Suprapubic skin (tissue), 4 donors: ENCODE measurements around the gene SPACA4. TPM values are rescaled to one million over a fixed set of nuclear protein-coding genes. Genes with fewer than 3 reads are reported as not detected.

Experiments used
- DNase-seq, 2 donors: peaks; one replicate each; pipeline ENCODE4 v3.0.0-alpha.2; 2019; ENCODE audit warnings: low spot score in 2 of 2
- H3K27ac ChIP-seq: fragments of 200-600 bp; sonication (generic); one replicate; pipeline ENCODE4 v1.5.1; 2019
- H3K27me3 ChIP-seq: fragments of 200-600 bp; sonication (generic); one replicate; pipeline ENCODE4 v1.5.1; 2019
- H3K36me3 ChIP-seq: fragments of 200-600 bp; sonication (generic); one replicate; pipeline ENCODE4 v1.5.1; 2019
- H3K4me1 ChIP-seq: fragments of 200-600 bp; sonication (generic); one replicate; pipeline ENCODE4 v1.5.1; 2019
- H3K4me3 ChIP-seq: fragments of 200-600 bp; sonication (generic); one replicate; pipeline ENCODE4 v1.5.1; 2019; ENCODE audit warnings: mild to moderate bottlenecking
- H3K9me3 ChIP-seq: fragments of 200-600 bp; sonication (generic); one replicate; pipeline ENCODE4 v1.5.1; 2019
- EP300 ChIP-seq: sonication (generic); formaldehyde crosslinking; IDR thresholded peaks from one replicate; pipeline ENCODE4 v1.6.1; 2017; ENCODE audit warnings: antibody characterized with exemption
- POLR2A ChIP-seq, 2 donors: fragments of 450-650 bp; IDR thresholded peaks; one replicate each; pipeline ENCODE4 v1.6.1; 2017; ENCODE audit warnings: antibody characterized with exemption in 2 of 2, mild to moderate bottlenecking in 2 of 2, moderate library complexity in 2 of 2
- POLR2AphosphoS5 ChIP-seq, 3 donors: sonication (generic); formaldehyde crosslinking; IDR thresholded peaks; one replicate each; pipeline ENCODE4 v1.6.1; 2017; ENCODE audit warnings: antibody characterized with exemption in 3 of 3
- WGBS: methylation state at CpG from one replicate; pipeline ENCODE4 v1.1.5; 2018; 5-methylcytosine and 5-hydroxymethylcytosine counted together
- total RNA-seq, 4 donors: library from RNA; depleted of rRNA; stranded (reverse); fragments of >200 nt; gene quantifications; one replicate each; pipeline ENCODE4 v1.1.0, GENCODE V29; 2016
- TF ChIP-seq, protein P1 (sequence below), 2 donors: fragments of 200-600 bp in 1 of 2; fragments of 450-650 bp in 1 of 2; sonication (generic) in 1 of 2; IDR thresholded peaks; one replicate each; pipeline ENCODE4 v1.5.1; 2016 to 2019; ENCODE audit warnings: antibody characterized with exemption in 2 of 2, mild to moderate bottlenecking in 1 of 2, moderate library complexity in 1 of 2

The SPACA4 gene
- total RNA-seq, 4 donors from 2014 or later: 2.1 to 3.6 (median 2.8) TPM

DNA sequence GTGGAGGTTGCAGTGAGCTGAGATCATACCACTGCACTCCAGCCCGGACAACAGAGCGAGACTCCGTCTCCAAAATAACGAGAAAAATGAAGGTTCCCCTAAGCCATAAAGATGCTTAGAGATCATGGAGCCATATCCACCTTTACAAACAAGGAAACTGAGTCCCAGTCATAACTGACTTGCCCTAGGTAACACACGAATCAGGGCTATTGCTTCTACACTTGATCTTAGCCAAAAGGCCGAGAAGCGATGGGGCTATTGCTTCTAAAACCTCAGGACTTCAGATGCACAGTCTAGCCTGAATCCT lies 27.4 kb downstream of the SPACA4 start:
- no peak for DNase-seq
- Histone ChIP-seq H3K27me3 (no peaks in the 10 kb centered on the region), H3K4me1 (peaks cover 78% of the 10 kb centered on the region), H3K36me3 (peaks cover 11% of the 10 kb centered on the region), H3K4me3 (peak overlapping the region; percentile 82), H3K9me3 (no peaks in the 10 kb centered on the region), H3K27ac (peak overlapping the region; percentile 94)
- no peak for TF ChIP-seq EP300
- TF ChIP-seq, protein P1, sequence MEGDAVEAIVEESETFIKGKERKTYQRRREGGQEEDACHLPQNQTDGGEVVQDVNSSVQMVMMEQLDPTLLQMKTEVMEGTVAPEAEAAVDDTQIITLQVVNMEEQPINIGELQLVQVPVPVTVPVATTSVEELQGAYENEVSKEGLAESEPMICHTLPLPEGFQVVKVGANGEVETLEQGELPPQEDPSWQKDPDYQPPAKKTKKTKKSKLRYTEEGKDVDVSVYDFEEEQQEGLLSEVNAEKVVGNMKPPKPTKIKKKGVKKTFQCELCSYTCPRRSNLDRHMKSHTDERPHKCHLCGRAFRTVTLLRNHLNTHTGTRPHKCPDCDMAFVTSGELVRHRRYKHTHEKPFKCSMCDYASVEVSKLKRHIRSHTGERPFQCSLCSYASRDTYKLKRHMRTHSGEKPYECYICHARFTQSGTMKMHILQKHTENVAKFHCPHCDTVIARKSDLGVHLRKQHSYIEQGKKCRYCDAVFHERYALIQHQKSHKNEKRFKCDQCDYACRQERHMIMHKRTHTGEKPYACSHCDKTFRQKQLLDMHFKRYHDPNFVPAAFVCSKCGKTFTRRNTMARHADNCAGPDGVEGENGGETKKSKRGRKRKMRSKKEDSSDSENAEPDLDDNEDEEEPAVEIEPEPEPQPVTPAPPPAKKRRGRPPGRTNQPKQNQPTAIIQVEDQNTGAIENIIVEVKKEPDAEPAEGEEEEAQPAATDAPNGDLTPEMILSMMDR (IDR thresholded peaks at IDR 0.05): no peak
- no peak for TF ChIP-seq POLR2A (IDR thresholded peaks at IDR 0.05)
- TF ChIP-seq POLR2AphosphoS5 (IDR thresholded peaks at IDR 0.05): no peak
- WGBS: 31% methylated on average over 7 of the region's 7 CpGs

DNA sequence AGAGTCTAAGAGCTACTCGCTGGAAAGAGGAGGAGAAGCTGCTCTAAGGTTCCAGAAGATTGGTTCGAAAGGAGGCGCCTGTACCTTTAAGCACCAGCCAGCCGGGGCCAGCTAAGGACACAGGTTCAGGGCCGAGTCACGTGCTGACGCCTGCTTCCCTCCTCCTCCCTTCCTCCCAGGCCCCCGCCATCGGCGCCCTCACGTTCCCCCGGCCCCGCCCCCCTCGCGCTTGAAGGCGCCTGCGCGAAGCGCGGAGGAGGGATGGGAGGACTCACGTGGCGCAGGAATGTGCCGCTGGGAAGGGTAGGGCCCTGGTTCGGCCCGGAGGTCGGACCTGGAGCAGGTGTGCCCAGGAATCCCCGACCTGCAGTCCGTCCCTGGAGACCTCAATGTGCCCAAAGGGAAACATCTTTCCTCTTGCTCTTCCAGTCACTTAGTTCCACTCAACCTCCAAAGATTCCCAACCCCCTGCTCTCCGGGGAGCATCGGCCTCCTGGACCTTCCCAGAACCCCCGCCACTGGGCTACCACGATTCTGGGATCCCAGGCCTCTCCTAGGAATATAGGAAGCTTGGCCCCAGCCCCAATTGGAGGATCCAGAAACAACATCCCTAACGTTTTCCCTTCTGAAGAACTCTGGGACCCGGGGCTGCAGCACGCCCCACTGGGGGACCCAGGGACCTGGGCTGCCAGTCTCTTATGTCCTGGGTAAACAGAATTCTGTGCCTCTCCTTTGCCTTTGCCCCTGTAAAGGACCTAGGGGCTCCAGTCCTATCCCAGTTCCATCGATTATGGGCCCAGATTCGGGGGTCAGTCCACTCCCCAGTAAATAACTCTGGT lies 28.1 kb downstream of the SPACA4 start:
- WGBS: 4% methylated on average over 22 of the region's 37 CpGs
- peak overlapping the region; percentile 82 for H3K4me3 ChIP-seq
- H3K27ac ChIP-seq: peak overlapping the region; percentile 94
- peak; percentile 97 to 99 for DNase-seq
- H3K36me3 ChIP-seq: peaks cover 11% of the 10 kb centered on the region
- TF ChIP-seq EP300: no peak
- TF ChIP-seq, protein P1 (IDR thresholded peaks at IDR 0.05): no peak
- peak in 2 of 3 donors; percentile 11 to 90 for TF ChIP-seq POLR2AphosphoS5 (IDR thresholded peaks at IDR 0.05)
- no peak for TF ChIP-seq POLR2A (IDR thresholded peaks at IDR 0.05)
- peaks cover 81% of the 10 kb centered on the region for H3K4me1 ChIP-seq
- H3K27me3 ChIP-seq: no peaks in the 10 kb centered on the region
- no peaks in the 10 kb centered on the region for H3K9me3 ChIP-seq

DNA sequence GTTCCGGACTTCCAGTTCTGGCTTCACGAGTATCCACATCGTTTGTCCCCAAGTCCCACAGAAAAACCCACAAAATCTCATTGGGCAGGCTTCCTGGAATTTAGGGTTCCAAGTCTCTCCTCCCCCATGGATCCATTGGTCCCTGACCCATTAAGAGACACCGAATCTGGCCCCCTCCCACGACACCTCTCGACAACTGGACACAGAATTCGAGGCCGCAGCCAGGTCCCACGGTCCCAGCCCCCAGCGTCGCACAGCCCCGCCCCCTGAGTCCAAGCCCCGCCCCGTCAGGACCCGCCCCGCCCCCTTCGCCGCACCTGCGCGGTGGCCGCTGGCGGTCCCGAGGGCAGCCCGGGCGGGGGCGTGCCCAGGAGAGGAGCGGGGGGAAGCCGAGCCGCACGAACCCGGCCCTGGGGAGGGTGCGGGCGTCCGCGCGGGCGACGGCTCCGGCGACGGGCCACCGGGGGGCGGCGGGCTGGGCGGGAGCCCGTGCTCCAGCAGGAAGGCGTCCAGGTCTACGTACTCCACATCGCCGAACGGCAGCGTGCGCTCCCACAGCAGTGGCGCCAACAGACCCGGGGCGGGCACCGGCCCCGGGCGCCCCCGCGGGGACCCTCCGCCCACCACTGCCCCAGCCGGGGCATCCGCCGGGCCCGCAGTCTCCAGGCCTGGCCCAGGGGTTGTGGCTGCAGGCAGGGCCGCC lies 28.9 kb downstream of the SPACA4 start:
- peak in 1 of 2 donors; percentile 78 for DNase-seq
- Histone ChIP-seq H3K36me3 (peaks cover 11% of the 10 kb centered on the region), H3K27ac (peak overlapping the region; percentile 94), H3K4me3 (peak overlapping the region; percentile 82), H3K4me1 (peaks cover 74% of the 10 kb centered on the region), H3K9me3 (no peaks in the 10 kb centered on the region), H3K27me3 (no peaks in the 10 kb centered on the region)
- 3% methylated on average over 11 of the region's 67 CpGs for WGBS
- no peak for TF ChIP-seq POLR2A (IDR thresholded peaks at IDR 0.05)
- no peak for TF ChIP-seq POLR2AphosphoS5 (IDR thresholded peaks at IDR 0.05)
- no peak for TF ChIP-seq EP300
- TF ChIP-seq, protein P1 (IDR thresholded peaks at IDR 0.05): no peak

DNA sequence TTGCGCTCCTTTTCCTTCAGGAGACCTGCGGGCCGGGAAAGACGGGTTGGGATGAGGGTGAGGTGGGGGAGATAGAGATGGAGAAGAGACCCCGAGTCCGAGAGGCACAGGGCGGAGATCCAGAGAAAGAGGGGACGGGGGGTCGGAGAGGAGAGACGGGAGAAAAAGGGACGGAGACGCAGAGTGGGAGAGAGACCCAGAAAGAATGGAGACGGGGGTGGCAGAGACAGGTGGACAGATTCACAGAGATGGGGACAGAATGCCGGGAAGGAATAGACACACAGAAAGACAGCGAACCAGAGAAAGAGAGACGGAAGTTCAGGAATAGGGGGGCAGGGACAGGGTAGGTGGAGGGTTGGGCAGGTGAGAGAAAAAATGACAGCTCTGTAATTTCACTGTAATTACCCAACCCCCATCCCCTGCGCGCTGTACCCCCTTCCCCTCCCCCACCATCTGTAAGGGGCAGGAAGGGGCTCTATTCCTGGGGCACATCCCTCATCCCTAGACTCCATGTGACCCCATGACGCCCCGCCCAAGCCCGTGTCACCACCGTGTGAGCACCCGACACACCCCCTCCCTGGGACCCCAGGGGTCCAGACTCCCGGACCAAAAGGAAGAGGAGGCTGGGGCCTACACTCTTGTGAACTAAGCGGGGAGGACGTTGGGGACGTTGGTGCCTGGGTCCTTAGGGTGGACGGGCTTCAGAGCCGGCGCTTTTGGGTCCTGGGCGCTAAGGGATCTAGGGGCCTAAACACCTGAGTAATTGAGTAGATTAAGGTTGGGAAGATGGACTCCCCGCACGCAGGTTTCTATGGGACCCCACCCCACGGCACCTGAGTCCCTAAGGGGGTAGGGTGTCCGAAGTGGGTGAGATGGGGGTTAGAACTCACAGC lies 29.7 kb downstream of the SPACA4 start:
- Histone ChIP-seq H3K27me3 (no peaks in the 10 kb centered on the region), H3K9me3 (no peaks in the 10 kb centered on the region), H3K36me3 (peaks cover 8% of the 10 kb centered on the region), H3K4me3 (peak overlapping the region; percentile 82), H3K4me1 (peaks cover 66% of the 10 kb centered on the region), H3K27ac (peak overlapping the region; percentile 94)
- WGBS: 2% methylated on average over 34 of the region's 35 CpGs
- DNase-seq: peak in 1 of 2 donors; percentile 81
- TF ChIP-seq, protein P1 (IDR thresholded peaks at IDR 0.05): no peak
- TF ChIP-seq POLR2AphosphoS5 (IDR thresholded peaks at IDR 0.05) (no peak), EP300 (no peak), POLR2A (IDR thresholded peaks at IDR 0.05) (no peak)
